GM13977 (cell line): ENCODE data around the gene AMPH.
"Not testable (repeated sequence)": the region's sequence is repeated elsewhere in the genome, so short reads cannot be mapped to it uniquely, and the experiment has no call there.

Source experiments
- DNase-seq: peaks from one replicate; pipeline ENCODE4 v3.0.0; 2012; ENCODE audit warnings: low spot score
- in situ Hi-C: fragments of 300-500 bp; cut with MboI; formaldehyde crosslinking; loops from one replicate; pipeline ENCODE4 v1.12.0; 2022; ENCODE audit warnings: low sequenced_read_pairs, low pct_unique_long_range_greater_than_20kb, mixed read lengths, inconsistent platforms; ENCODE audit not compliant: unreplicated experiment
- TF ChIP-seq, protein P1 (sequence below): IDR thresholded peaks from 2 replicates; pipeline ENCODE4 v1.5.1; 2012; ENCODE audit warnings: mild to moderate bottlenecking, control low read depth; ENCODE audit not compliant: insufficient read depth; ENCODE audit errors: extremely low read depth, missing control alignments

Gene AMPH

DNA sequence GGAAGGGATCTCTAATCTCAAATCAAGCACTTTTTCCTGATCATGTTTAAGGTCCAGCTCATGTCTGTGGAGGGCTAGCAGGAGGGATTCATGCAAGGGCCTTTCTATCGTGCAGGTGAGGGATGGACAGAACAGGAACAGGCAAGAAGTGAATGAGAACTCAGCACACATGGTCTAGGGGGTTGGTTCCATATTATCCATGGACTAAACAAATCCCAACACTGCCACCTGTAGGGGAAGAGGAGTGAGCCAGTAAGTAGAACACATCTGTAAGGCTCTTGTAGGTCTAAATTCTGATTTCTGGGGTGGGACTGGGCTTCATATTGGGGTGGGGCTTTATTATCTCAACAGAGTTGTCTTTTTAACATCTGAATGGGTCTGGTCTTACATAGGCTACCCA lies 219.8 kb downstream of the AMPH start:
- in situ Hi-C loops, result loop anchor here (10.0 kb wide), 1 partner anchor 253 kb away; no protein-coding TSS in a partner anchor
- no peak for DNase-seq
- TF ChIP-seq, protein P1, sequence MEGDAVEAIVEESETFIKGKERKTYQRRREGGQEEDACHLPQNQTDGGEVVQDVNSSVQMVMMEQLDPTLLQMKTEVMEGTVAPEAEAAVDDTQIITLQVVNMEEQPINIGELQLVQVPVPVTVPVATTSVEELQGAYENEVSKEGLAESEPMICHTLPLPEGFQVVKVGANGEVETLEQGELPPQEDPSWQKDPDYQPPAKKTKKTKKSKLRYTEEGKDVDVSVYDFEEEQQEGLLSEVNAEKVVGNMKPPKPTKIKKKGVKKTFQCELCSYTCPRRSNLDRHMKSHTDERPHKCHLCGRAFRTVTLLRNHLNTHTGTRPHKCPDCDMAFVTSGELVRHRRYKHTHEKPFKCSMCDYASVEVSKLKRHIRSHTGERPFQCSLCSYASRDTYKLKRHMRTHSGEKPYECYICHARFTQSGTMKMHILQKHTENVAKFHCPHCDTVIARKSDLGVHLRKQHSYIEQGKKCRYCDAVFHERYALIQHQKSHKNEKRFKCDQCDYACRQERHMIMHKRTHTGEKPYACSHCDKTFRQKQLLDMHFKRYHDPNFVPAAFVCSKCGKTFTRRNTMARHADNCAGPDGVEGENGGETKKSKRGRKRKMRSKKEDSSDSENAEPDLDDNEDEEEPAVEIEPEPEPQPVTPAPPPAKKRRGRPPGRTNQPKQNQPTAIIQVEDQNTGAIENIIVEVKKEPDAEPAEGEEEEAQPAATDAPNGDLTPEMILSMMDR, result peak; percentile 34

DNA sequence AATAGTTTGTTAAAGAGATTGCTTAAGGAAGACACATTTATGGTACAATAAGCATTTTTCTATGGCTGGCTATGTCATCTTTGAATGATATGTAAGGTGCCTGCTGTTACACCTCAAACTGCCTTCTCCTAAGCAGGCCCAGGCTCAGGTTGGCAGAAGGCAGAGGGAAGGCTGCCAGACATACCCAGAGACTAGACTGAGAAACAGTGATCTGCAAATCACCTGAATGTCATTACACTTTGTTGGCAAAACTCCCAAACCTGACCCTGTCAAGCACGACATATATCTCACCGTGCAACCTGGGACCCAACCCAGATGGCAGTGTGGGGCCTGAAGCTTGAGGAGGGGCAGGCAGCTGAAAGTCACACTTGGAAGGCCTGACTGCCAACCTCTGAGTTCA lies 221.1 kb downstream of the AMPH start:
- TF ChIP-seq, protein P1, result no peak
- in situ Hi-C loops, result loop anchor here (10.0 kb wide), 1 partner anchor 255 kb away; no protein-coding TSS in a partner anchor
- no peak for DNase-seq

DNA sequence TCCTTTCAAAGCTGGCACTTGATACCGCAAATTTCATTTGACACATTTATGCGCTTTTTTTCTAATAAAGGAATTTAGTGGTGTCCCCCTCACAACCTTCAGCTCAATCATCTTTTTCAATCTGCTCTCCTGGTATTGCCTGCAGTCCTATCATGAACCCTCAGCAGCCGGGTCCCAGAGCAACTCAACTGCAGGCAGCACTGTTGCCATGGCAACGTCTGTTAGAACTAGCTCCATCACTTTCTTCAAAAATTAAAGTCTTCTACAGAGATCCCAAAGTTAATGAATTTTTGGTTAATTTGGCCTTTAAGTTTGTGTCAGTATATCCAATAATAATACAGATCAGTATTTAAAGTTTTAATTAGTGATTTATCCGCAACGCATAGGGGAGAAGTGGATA lies 221.6 kb downstream of the AMPH start:
- TF ChIP-seq, protein P1, result no peak
- in situ Hi-C loops, result no loop called here
- no peak for DNase-seq

DNA sequence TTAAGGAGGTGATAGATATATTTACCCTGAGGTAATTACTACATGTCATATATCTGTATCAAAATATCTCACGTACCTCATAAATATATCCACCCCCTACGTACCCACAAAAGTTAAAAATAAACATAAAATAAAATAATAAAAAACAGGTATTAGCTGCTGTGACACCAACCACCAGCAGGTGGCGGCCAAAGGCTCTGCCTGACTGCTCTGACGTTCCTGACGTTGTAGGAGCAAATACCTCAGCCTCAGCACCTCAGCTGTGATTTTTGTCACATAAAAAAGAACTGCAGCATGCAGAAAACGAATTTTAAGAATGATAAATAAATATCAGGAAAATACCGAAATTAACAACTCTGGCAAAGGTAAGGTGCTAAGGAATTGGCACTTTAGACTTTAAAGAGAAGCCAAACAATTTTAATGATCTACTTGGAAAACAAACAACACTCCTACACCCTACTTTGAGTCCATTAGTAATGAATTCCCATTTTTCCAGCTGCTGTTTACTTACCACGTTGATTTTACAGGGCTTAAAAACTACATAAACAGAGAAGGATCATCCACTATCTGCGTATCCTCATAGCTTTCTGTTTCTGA lies 232.3 kb downstream of the AMPH start:
- DNase-seq, result peak; percentile 56
- TF ChIP-seq, protein P1, result peak; percentile 82
- in situ Hi-C loops, result no loop called here

DNA sequence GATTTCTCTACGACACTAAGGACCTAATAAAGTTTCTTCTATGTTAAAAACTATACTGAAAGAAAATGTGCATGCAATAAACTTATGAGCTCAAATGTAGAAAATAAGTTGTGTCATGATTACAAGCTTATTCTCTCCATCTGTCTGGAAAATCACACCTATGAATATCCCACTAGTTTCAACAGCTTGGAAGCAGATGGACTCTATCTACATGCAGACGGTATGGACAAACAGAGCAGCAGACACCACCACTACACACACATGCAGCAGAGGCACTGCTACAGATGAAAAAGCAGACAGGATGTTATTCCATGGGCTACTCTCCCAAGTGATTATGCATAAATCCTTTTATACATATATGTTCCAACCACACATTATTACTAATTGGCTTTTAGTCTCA lies 234.3 kb downstream of the AMPH start:
- in situ Hi-C loops, result no loop called here
- DNase-seq, result no peak
- TF ChIP-seq, protein P1, result no peak

DNA sequence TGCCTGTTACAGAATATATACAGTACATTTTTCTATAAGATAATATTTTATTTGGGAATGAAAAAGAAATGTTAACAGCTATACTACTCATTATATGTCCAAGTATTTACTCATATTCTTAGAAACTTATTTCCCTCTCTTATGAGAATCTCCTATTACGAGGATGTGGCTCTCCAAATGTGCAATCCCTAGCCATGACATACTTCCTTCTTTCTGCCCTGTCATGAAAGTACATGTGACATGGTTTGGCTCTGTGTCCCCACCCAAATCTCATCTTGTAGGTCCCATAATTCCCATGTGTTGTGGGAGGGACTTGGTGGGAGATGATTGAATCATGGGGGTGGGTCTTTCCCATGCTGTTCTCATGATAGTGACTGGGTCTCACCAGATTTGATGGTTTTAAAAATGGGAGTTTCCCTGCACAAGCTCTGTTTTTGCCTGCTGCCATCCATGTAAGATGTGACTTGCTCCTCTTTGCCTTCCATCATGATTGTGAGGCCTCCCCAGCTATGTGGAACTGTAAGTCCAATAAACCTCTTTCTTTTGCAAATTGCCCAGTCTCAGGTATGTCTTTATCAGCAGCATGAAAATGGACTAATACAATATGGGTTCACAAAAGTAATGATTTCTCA lies 235.1 kb downstream of the AMPH start:
- in situ Hi-C loops, result not testable (repeated sequence)

DNA sequence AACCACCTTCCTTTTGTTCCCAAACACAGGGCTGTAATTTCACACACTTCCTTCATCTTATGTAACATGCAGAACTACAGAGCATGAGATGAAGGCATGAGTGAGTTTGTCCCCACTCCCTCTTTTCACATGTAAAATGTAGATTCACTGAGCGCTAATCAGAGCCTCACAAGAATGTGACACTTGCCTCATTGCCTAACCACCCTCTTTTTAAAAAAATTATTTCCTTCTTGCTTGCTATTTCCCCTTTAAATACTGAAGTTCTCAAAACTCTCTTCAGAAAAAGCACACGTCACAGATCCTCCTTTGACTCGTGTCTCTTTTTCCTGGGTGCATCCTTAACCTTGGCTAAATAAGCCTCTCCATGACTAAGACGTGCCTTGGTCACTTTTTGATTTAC lies 236.5 kb downstream of the AMPH start:
- DNase-seq, result no peak
- in situ Hi-C loops, result no loop called here

More for the DNA sequence above, 235.1 kb downstream of the AMPH start:
- DNase-seq, result not testable (repeated sequence)

More for the DNA sequence above, 236.5 kb downstream of the AMPH start:
- TF ChIP-seq, protein P1, result no peak
